ENCODE data around the gene SLC25A2.

DNA sequence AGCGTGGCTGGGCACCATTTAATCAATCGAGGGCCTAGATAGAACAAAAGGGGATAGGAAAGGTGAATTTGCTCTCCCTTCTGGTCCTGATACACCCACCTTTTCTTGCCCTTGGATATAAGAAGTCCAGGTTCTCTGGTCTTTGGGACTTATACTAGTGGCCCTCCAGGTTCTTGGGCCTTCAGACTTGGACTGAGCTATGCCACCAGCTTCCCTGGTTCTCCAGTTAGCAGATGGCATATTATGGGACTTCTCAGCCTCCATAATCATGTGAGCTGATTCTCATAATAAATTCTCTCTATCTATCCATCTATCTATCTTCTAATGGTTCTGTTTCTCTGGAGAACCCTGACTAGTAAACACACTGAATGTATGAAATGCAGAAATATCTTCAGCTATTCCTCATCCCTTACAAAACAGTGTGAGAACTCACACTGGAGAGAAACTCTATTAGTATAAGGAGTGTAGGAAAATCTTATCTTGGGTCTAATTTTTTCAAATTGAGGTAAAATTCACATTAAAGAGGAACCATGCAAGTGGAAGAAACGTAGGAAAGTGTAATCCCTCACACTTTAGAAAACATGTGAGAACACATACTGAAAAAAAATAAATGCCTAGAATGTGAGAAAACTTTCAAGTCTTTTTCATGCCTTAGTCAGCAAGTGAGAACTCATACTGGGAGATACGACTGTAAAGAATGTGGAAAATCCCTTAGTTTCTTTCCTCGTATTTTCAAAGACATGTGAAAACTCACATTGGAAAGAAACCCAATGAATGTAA, 43.2 kb downstream of the SLC25A2 start:
- TF ChIP-seq, protein P1, sequence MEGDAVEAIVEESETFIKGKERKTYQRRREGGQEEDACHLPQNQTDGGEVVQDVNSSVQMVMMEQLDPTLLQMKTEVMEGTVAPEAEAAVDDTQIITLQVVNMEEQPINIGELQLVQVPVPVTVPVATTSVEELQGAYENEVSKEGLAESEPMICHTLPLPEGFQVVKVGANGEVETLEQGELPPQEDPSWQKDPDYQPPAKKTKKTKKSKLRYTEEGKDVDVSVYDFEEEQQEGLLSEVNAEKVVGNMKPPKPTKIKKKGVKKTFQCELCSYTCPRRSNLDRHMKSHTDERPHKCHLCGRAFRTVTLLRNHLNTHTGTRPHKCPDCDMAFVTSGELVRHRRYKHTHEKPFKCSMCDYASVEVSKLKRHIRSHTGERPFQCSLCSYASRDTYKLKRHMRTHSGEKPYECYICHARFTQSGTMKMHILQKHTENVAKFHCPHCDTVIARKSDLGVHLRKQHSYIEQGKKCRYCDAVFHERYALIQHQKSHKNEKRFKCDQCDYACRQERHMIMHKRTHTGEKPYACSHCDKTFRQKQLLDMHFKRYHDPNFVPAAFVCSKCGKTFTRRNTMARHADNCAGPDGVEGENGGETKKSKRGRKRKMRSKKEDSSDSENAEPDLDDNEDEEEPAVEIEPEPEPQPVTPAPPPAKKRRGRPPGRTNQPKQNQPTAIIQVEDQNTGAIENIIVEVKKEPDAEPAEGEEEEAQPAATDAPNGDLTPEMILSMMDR (conservative IDR thresholded peaks at IDR 0.05; ENCODE audit: low read length) = no peak
- TF ChIP-seq EZH2phosphoT487 (IDR thresholded peaks at IDR 0.05; ENCODE audit: borderline replicate concordance) = no peak

Measured in Loucy (cell line).